ENCODE results near the gene CFI. TPM values are rescaled to one million over a fixed set of nuclear protein-coding genes. Genes with fewer than 3 reads are reported as not detected.
A peak's percentile ranks its signal among the peaks of the same experiment; 100 is the strongest.

Gene CFI
- total and polyA plus RNA-seq, 2 of the 4 experiments (the other 2 are of a cell fraction): 0.12 to 0.18 TPM

GRCh38 chr4:109815151-109816081 lies 13.6 kb upstream of the CFI start, which contains the start of gene GAR1:
Gene GAR1 (plus strand): TSS chr4:109815762. CDS start chr4:109816165, 403 bp downstream.
- Histone ChIP-seq H3K56ac (ENCODE audit: extremely low read depth, insufficient read depth, low read length) (peak within 1 kb of the TSS; percentile 98), H3K9me1 (ENCODE audit: insufficient read depth, low read length) (no peaks in the 10 kb centered on the region), H3K9me3 (ENCODE audit: control insufficient read depth, insufficient read depth, low read length) (no peaks in the 10 kb centered on the region), H4K20me1 (ENCODE audit: insufficient read depth, low read length) (no peaks in the 10 kb centered on the region), H3K79me1 (ENCODE audit: low read depth in 1 of 2, low read length in 2 of 2) (peaks cover 18 to 28% of the 10 kb centered on the region in 2 experiments; a peak in 3 of 4 replicates), H2BK20ac (ENCODE audit: low read depth, low read length) (no peak within 1 kb of the TSS), H2AFZ (replicated peaks; ENCODE audit: low read length, poor library complexity) (peak within 1 kb of the TSS; percentile 97), H2BK5ac (ENCODE audit: low read depth, low read length, poor library complexity, severe bottlenecking) (peak within 1 kb of the TSS; percentile 81), H3K18ac (ENCODE audit: low read depth, low read length) (peak within 1 kb of the TSS; percentile 62), H3K27me3 (ENCODE audit: control insufficient read depth, insufficient read depth, low read length) (no peaks in the 10 kb centered on the region), H3K4me2 (ENCODE audit: low read depth, low read length) (peak within 1 kb of the TSS; percentile 84), H3K14ac (replicated peaks; ENCODE audit: low read depth, low read length) (peak within 1 kb of the TSS; percentile 84), H3K36me3 (ENCODE audit: control insufficient read depth, insufficient read depth, low read length) (no peaks in the 10 kb centered on the region; the same call in 1 of the 2 replicates), H3K9ac (ENCODE audit: low read depth, low read length) (peak within 1 kb of the TSS; percentile 95), H2AK5ac (ENCODE audit: low read depth, low read length) (peak within 1 kb of the TSS; percentile 90), H4K5ac (ENCODE audit: low read depth, low read length) (peak within 1 kb of the TSS; percentile 84), H2AK9ac (replicated peaks; ENCODE audit: low read depth, low read length, poor library complexity) (peak within 1 kb of the TSS; percentile 97), H2BK15ac (ENCODE audit: low read depth, low read length) (peak within 1 kb of the TSS; percentile 31; the same call in 1 of the 3 replicates), H2BK120ac (ENCODE audit: low read depth, low read length) (peak within 1 kb of the TSS; percentile 45; the same call in 1 of the 2 replicates), H4K91ac (ENCODE audit: insufficient read depth, low read depth, low read length) (peak within 1 kb of the TSS; percentile 89), H3K23ac (ENCODE audit: low read depth, low read length) (peak within 1 kb of the TSS; percentile 88), H3K4me3 (ENCODE audit: insufficient read depth, low read depth, low read length) (peak within 1 kb of the TSS; percentile 61), H3K27ac (ENCODE audit: insufficient read depth, low read length) (peak within 1 kb of the TSS; percentile 78), H3K4ac (ENCODE audit: low read depth, low read length) (peak within 1 kb of the TSS; percentile 93), H3K4me1 (ENCODE audit: control insufficient read depth, insufficient read depth, low read length) (no peaks in the 10 kb centered on the region), H4K8ac (ENCODE audit: low read depth in 2 of 2, low read length in 2 of 2) (peak within 1 kb of the TSS; percentile 94 to 97)
- BruUV-seq (replicated peaks): TSS peak; percentile 72
- intact Hi-C loops (cut with micrococcal nuclease): loop anchor here (1.0 to 2.0 kb wide), 3 partner anchors 85 to 381 kb away; partner anchors contain the start of gene PLA2G12A
- POLR2A ChIA-PET (ENCODE audit: unreplicated experiment): interaction anchor here (0.7 kb wide), 1 partner anchor 160 kb away, joined by 4 read pairs; no protein-coding TSS in a partner anchor
- in situ Hi-C loops (cut with MboI; ENCODE audit: low sequenced_read_pairs): loop anchor here (10.0 kb wide), 3 partner anchors 111 to 391 kb away; partner anchors contain the start of gene CASP6
- dilution Hi-C loops (cut with HindIII; ENCODE audit: low sequenced_read_pairs, unreplicated experiment): no loop called here
- CTCF ChIA-PET: interaction anchor here (0.7 kb wide), 1 partner anchor 1023 kb away, joined by 5 read pairs; no protein-coding TSS in a partner anchor
- peak; percentile 92 for DNase-seq
- 3% methylated on average over 22 of the region's 53 CpGs; no CpG with 5 or more reads in 1 of the 2 experiments for WGBS, 2 experiments (ENCODE audit: extremely low coverage in 2 of 2, insufficient read length in 1 of 2)
- ATAC-seq (ENCODE audit: low read depth): peak; percentile 95
- TF ChIP-seq MAZ (IDR thresholded peaks at IDR 0.05; ENCODE audit: borderline replicate concordance, low read depth, low read length): peak; percentile 50; the same call in 1 of the 2 replicates
- TF ChIP-seq RFX5 (IDR thresholded peaks at IDR 0.05; ENCODE audit: low read depth, low read length): no peak
- TF ChIP-seq CTCF (conservative IDR thresholded peaks at IDR 0.05; ENCODE audit: low read depth, low read length): no peak
- no peak for TF ChIP-seq RCOR1 (IDR thresholded peaks at IDR 0.05; ENCODE audit: insufficient replicate concordance, low read length)
- TF ChIP-seq ELK1 (IDR thresholded peaks at IDR 0.05; ENCODE audit: borderline replicate concordance, low read depth, low read length): no peak
- no peak for TF ChIP-seq MAFK (IDR thresholded peaks at IDR 0.05; ENCODE audit: low read depth, low read length)
- TF ChIP-seq USF2 (IDR thresholded peaks at IDR 0.05; ENCODE audit: low read depth, low read length): peak; percentile 78
- TF ChIP-seq BHLHE40 (IDR thresholded peaks at IDR 0.05; ENCODE audit: low read depth, low read length): peak; percentile 60; the same call in 1 of the 2 replicates
- no peak for TF ChIP-seq CEBPB (IDR thresholded peaks at IDR 0.05; ENCODE audit: low read depth, low read length)
- TF ChIP-seq FOS (IDR thresholded peaks at IDR 0.05; ENCODE audit: low read depth, low read length): no peak
- no peak for TF ChIP-seq RAD21 (IDR thresholded peaks at IDR 0.05; ENCODE audit: low read length)
- TF ChIP-seq POLR2A (IDR thresholded peaks at IDR 0.05; ENCODE audit: low read depth, low read length): 0 out of 2 replicates have a peak, but pooled peaks have one; percentile 32
